ENCODE data around the gene MMP28.

Gene MMP28

DNA sequence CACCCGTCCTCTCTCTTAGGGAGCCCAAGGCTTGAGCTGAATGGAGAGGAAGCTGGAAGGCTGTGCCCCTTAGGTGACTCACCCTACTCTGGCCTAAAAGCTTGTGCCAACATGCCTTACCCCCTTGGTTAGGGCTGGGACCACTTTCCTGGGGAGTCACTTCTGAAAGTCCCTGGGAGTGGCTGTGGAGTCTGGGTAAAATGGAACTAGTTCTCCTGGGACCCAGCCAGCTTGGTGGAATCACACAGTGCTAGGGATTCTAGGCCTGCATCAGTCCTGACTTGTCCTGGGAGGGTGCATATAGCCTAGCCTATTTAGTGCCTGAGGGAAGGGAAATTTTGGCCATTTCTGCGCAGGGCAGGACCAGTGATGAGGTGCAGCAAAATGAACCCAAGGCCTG is 10.5 kb downstream of the MMP28 start:
- Histone ChIP-seq H3K27me3 (ENCODE audit: control insufficient read depth, insufficient read depth, low read length, poor library complexity, severe bottlenecking) (no peaks in the 10 kb centered on the region), H3K27ac (ENCODE audit: insufficient read depth, low read depth, low read length, poor library complexity, severe bottlenecking) (no peak overlapping the region), H3K36me3 (ENCODE audit: control insufficient read depth, insufficient read depth, low read length) (no peaks in the 10 kb centered on the region), H3K4me3 (ENCODE audit: insufficient read depth, low read depth, low read length) (no peak overlapping the region), H3K4me1 (ENCODE audit: control insufficient read depth, insufficient read depth, low read length) (no peaks in the 10 kb centered on the region), H3K9me3 (ENCODE audit: control insufficient read depth, low read length) (no peaks in the 10 kb centered on the region)
- WGBS, 2 experiments = 89 to 93% methylated on average over 2 of the region's 2 CpGs

DNA sequence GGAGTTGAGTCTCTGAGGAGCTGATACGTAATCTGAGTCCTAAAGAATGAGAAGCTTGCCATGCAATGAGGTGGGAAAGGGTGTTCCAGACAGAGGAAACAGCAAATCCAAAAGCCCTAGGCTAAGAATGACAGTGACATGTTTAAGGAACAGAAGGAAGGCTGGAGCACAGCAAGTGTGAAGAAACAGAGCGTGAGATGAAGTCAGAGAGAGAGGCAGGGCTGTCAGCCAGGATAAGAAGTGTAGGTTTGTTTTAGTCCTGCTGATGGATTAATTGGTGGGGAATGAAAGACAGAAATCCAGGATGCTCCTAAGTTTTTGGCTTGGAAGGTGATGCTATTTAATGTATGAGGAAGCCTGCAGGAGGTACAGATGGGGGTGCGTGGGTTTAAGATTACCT is 14.5 kb downstream of the MMP28 start:
- Histone ChIP-seq H3K36me3 (ENCODE audit: control insufficient read depth, insufficient read depth, low read length) (no peaks in the 10 kb centered on the region), H3K9me3 (ENCODE audit: control insufficient read depth, low read length) (no peaks in the 10 kb centered on the region), H3K27me3 (ENCODE audit: control insufficient read depth, insufficient read depth, low read length, poor library complexity, severe bottlenecking) (no peaks in the 10 kb centered on the region), H3K4me3 (ENCODE audit: insufficient read depth, low read depth, low read length) (no peak overlapping the region), H3K27ac (ENCODE audit: insufficient read depth, low read depth, low read length, poor library complexity, severe bottlenecking) (no peak overlapping the region), H3K4me1 (ENCODE audit: control insufficient read depth, insufficient read depth, low read length) (no peaks in the 10 kb centered on the region)
- WGBS, 2 experiments = 84 to 88% methylated on average over 3 of the region's 3 CpGs

DNA sequence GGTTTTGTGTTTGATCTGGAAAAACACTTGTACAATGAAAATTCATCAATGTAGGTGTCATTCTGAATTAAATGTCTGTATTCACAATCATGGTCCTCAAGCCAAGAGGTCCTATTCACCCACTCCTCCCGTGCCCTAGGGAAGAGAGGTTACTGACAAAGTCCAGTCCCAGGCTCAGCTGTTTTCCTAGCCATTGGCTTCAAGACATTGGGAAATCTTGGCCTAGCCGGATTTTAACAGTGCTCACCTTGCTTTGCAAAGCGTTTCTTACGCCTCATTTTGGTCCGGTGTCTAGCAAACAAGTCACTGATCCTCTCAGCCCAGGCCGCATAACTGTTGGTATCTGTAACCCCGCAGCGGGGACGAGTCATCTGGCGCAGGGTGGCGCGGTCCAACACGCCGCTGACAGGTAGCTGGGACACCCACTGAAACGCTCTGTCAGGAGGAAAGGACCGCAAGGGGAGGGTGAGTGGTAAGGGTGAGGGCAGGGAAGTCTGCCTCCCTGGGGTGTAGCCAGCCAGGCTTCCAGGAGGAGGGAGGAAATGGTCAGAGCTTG is 16.7 kb downstream of the MMP28 start:
- WGBS, 2 experiments = 94% methylated on average over 16 of the region's 16 CpGs
- Histone ChIP-seq H3K4me1 (ENCODE audit: control insufficient read depth, insufficient read depth, low read length) (peaks cover 18% of the 10 kb centered on the region), H3K27ac (ENCODE audit: insufficient read depth, low read depth, low read length, poor library complexity, severe bottlenecking) (no peak overlapping the region), H3K27me3 (ENCODE audit: control insufficient read depth, insufficient read depth, low read length, poor library complexity, severe bottlenecking) (no peaks in the 10 kb centered on the region), H3K36me3 (ENCODE audit: control insufficient read depth, insufficient read depth, low read length) (no peaks in the 10 kb centered on the region), H3K9me3 (ENCODE audit: control insufficient read depth, low read length) (no peaks in the 10 kb centered on the region), H3K4me3 (ENCODE audit: insufficient read depth, low read depth, low read length) (no peak overlapping the region)

DNA sequence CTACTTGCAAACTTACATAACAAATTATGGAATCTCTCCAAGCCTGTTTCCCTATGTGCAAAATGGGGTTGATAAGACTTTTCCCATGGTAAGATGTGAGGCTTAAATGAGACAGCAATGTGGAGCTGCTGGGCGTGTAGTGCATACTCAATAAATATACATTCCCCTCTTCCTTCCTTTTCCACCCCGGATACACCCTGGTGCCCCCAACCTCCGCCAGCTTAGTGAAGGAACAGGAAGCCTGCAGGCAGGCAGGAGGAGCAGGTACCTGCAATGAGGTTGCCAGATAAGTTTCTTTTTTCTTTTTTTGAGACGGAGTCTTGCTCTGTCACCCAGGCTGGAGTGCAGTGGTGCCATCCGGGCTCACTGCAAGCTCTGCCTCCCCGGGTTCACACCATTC is 19.9 kb downstream of the MMP28 start:
- H3K4me3 ChIP-seq (ENCODE audit: insufficient read depth, low read depth, low read length) = no peak overlapping the region

GRCh38 chr17:35775039-35775438 is 20.4 kb downstream of the MMP28 start:
- H3K4me3 ChIP-seq (ENCODE audit: insufficient read depth, low read depth, low read length) = no peak overlapping the region
- H3K36me3 ChIP-seq (ENCODE audit: control insufficient read depth, insufficient read depth, low read length) = no peaks in the 10 kb centered on the region
- H3K27me3 ChIP-seq (ENCODE audit: control insufficient read depth, insufficient read depth, low read length, poor library complexity, severe bottlenecking) = no peaks in the 10 kb centered on the region
- no peak overlapping the region for H3K27ac ChIP-seq (ENCODE audit: insufficient read depth, low read depth, low read length, poor library complexity, severe bottlenecking)
- H3K4me1 ChIP-seq (ENCODE audit: control insufficient read depth, insufficient read depth, low read length) = peaks cover 37% of the 10 kb centered on the region
- H3K9me3 ChIP-seq (ENCODE audit: control insufficient read depth, low read length) = no peaks in the 10 kb centered on the region
- 72 to 80% methylated on average over 5 of the region's 5 CpGs for whole genome bisulfite sequencing, 2 experiments

More for the DNA sequence above, 19.9 kb downstream of the MMP28 start:
- Histone ChIP-seq H3K27ac (ENCODE audit: insufficient read depth, low read depth, low read length, poor library complexity, severe bottlenecking) (no peak overlapping the region), H3K9me3 (ENCODE audit: control insufficient read depth, low read length) (no peaks in the 10 kb centered on the region), H3K36me3 (ENCODE audit: control insufficient read depth, insufficient read depth, low read length) (no peaks in the 10 kb centered on the region), H3K4me1 (ENCODE audit: control insufficient read depth, insufficient read depth, low read length) (peaks cover 37% of the 10 kb centered on the region), H3K27me3 (ENCODE audit: control insufficient read depth, insufficient read depth, low read length, poor library complexity, severe bottlenecking) (no peaks in the 10 kb centered on the region)
- 91 to 93% methylated on average over 6 of the region's 6 CpGs for WGBS, 2 experiments

DNA sequence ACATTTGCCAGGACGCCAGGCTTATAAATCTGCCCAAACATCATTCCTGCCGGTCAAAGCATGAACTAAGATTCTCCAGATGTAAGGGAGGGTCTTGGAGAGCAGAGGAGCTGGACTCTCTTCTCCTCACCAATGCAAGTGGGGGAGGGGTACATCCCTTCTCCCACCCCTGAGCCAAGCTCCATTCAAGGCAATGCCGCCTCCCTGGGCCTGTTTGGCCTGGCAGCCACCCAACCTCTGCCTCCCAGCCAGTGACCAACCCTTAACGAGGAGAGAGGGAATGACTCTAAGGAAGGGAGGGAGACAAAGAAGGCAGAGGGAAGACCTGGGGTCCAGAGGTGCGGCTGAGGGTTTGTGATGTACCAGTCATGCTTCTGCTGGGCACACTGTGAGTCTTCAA is 20.9 kb downstream of the MMP28 start:
- no peak overlapping the region for H3K27ac ChIP-seq (ENCODE audit: insufficient read depth, low read depth, low read length, poor library complexity, severe bottlenecking)
- 75 to 76% methylated on average over 5 of the region's 5 CpGs for WGBS, 2 experiments

GRCh38 chr17:35773679-35774425 is 21.6 kb downstream of the MMP28 start:
- H3K4me3 ChIP-seq (ENCODE audit: insufficient read depth, low read depth, low read length) = no peak overlapping the region
- H3K9me3 ChIP-seq (ENCODE audit: control insufficient read depth, low read length) = no peaks in the 10 kb centered on the region
- no peaks in the 10 kb centered on the region for H3K36me3 ChIP-seq (ENCODE audit: control insufficient read depth, insufficient read depth, low read length)
- 80 to 82% methylated on average over 10 of the region's 10 CpGs for WGBS, 2 experiments
- no peaks in the 10 kb centered on the region for H3K27me3 ChIP-seq (ENCODE audit: control insufficient read depth, insufficient read depth, low read length, poor library complexity, severe bottlenecking)
- H3K4me1 ChIP-seq (ENCODE audit: control insufficient read depth, insufficient read depth, low read length) = peaks cover 37% of the 10 kb centered on the region
- no peak overlapping the region for H3K27ac ChIP-seq (ENCODE audit: insufficient read depth, low read depth, low read length, poor library complexity, severe bottlenecking)

More for the DNA sequence above, 20.9 kb downstream of the MMP28 start:
- Histone ChIP-seq H3K27me3 (ENCODE audit: control insufficient read depth, insufficient read depth, low read length, poor library complexity, severe bottlenecking) (no peaks in the 10 kb centered on the region), H3K4me1 (ENCODE audit: control insufficient read depth, insufficient read depth, low read length) (peaks cover 37% of the 10 kb centered on the region), H3K4me3 (ENCODE audit: insufficient read depth, low read depth, low read length) (no peak overlapping the region), H3K36me3 (ENCODE audit: control insufficient read depth, insufficient read depth, low read length) (no peaks in the 10 kb centered on the region), H3K9me3 (ENCODE audit: control insufficient read depth, low read length) (no peaks in the 10 kb centered on the region)

DNA sequence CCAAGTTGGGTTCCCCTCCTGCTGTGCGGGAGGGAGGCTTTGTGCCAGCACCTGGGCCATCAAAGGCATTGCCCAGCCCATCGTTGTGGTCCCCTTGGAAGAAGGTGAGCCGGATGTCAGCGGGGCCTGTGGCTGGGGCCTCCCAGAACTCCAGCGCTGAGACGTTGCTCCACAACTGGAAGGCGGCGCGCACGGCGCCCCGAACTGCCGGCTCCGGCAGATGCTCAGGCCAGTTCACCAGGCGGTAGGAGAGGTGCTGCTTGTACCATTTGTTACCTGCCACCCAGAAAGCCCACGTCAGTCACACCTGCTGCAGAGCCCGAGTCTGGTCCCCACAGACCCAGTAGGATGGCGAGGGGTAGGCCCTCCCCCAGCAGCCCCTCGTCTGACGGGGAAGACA is 22.3 kb downstream of the MMP28 start:
- Histone ChIP-seq H3K4me3 (ENCODE audit: insufficient read depth, low read depth, low read length) (no peak overlapping the region), H3K4me1 (ENCODE audit: control insufficient read depth, insufficient read depth, low read length) (peaks cover 37% of the 10 kb centered on the region), H3K27ac (ENCODE audit: insufficient read depth, low read depth, low read length, poor library complexity, severe bottlenecking) (no peak overlapping the region), H3K9me3 (ENCODE audit: control insufficient read depth, low read length) (no peaks in the 10 kb centered on the region), H3K36me3 (ENCODE audit: control insufficient read depth, insufficient read depth, low read length) (no peaks in the 10 kb centered on the region), H3K27me3 (ENCODE audit: control insufficient read depth, insufficient read depth, low read length, poor library complexity, severe bottlenecking) (no peaks in the 10 kb centered on the region)
- WGBS, 2 experiments = 93 to 94% methylated on average over 20 of the region's 20 CpGs

- Histone ChIP-seq H3K36me3 (ENCODE audit: control insufficient read depth, insufficient read depth, low read length) (no peaks in the 10 kb centered on the region), H3K27me3 (ENCODE audit: control insufficient read depth, insufficient read depth, low read length, poor library complexity, severe bottlenecking) (no peaks in the 10 kb centered on the region), H3K4me1 (ENCODE audit: control insufficient read depth, insufficient read depth, low read length) (peaks cover 52% of the 10 kb centered on the region), H3K4me3 (ENCODE audit: insufficient read depth, low read depth, low read length) (no peak overlapping the region), H3K27ac (ENCODE audit: insufficient read depth, low read depth, low read length, poor library complexity, severe bottlenecking) (no peak overlapping the region), H3K9me3 (ENCODE audit: control insufficient read depth, low read length) (no peaks in the 10 kb centered on the region)
- 96 to 97% methylated on average over 48 of the region's 48 CpGs for WGBS, 2 experiments
These were observed 25.4 kb downstream of the MMP28 start for GRCh38 chr17:35769895-35770486.

DNA sequence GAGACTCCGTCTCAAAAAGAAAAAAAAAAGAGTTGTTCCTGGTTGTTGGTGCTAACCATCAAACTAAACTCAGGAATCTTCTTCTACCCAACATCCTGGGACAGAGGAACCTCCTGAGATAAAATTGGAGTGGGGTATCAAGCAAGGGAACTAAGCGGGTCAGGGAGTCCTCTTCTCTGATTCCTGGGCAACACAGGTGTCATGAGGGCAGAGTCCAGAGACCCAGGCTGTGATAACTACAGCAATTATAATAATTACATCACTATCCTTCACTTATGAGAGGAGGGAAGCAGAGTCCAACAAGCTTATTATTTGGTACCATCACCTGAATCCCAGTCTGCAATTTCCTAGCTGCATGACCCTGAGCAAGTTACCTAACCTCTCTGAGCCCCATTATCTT is 26.6 kb downstream of the MMP28 start:
- peaks cover 42% of the 10 kb centered on the region for H3K4me1 ChIP-seq (ENCODE audit: control insufficient read depth, insufficient read depth, low read length)
- no peaks in the 10 kb centered on the region for H3K36me3 ChIP-seq (ENCODE audit: control insufficient read depth, insufficient read depth, low read length)
- H3K27me3 ChIP-seq (ENCODE audit: control insufficient read depth, insufficient read depth, low read length, poor library complexity, severe bottlenecking) = no peaks in the 10 kb centered on the region
- H3K27ac ChIP-seq (ENCODE audit: insufficient read depth, low read depth, low read length, poor library complexity, severe bottlenecking) = no peak overlapping the region
- H3K9me3 ChIP-seq (ENCODE audit: control insufficient read depth, low read length) = no peaks in the 10 kb centered on the region
- WGBS, 2 experiments = 92 to 100% methylated on average over 2 of the region's 2 CpGs
- no peak overlapping the region for H3K4me3 ChIP-seq (ENCODE audit: insufficient read depth, low read depth, low read length)
